K562 (cell line): ENCODE results near the gene EP300. TPM values are rescaled to one million over a fixed set of nuclear protein-coding genes. Genes with fewer than 3 reads are reported as not detected.

Experiments
- ATAC-seq: fragments of 200-7000 bp; cut with Tn5 transposase; 3 replicates; pipeline ENCODE4 v1.9.1; 2020; ENCODE audit warnings: moderate library complexity
- BruUV-seq: library from RNA; stranded (reverse); fragments of 400-500 nt; replicated peaks from 2 replicates; lab custom pipeline; 2021; lab: Mats Ljungman, UMichigan
- CTCF ChIA-PET: fragments of 300-600 bp; formaldehyde crosslinking; extraction: SDS; loops from one replicate; lab custom pipeline; 2021; ENCODE audit warnings: low intra/inter-chr PET ratio; lab: Yijun Ruan, JAX
- POLR2A ChIA-PET: fragments of 300-600, 350-650 bp; sonication (Branson Sonifier 250); formaldehyde crosslinking; extraction: SDS; loops from one replicate; lab custom pipeline; 2021; ENCODE audit warnings: antibody characterized with exemption, inconsistent platforms; lab: Yijun Ruan, JAX
- DNase-seq, 4 experiments: peaks; one replicate each; pipeline versions ENCODE4 v3.0.0 to v3.0.0-alpha.2; 2011 to 2018; ENCODE audit warnings: low spot score in 3 of 4, mixed read lengths in 3 of 4; ENCODE audit errors: extremely low read depth in 1 of 4
- FAIRE-seq: peaks from 2 replicates; lab custom pipeline; 2011; peaks lifted over from hg19 to GRCh38; lab: Jason Lieb, UNC
- H2AFZ ChIP-seq: 2 replicates; pipeline ENCODE4 v1.6.0; 2011; ENCODE audit warnings: low read depth, low read length, control low read depth, inconsistent platforms
- H3K27ac ChIP-seq: fragments of 200-600 bp; 3 replicates; pipeline ENCODE4 v1.8.0; 2011; ENCODE audit warnings: low read depth, mild to moderate bottlenecking, control low read depth, inconsistent platforms, low read length, moderate library complexity, mixed read lengths; ENCODE audit errors: extremely low read depth
- H3K27me3 ChIP-seq, 2 experiments: fragments of 300-600 bp in 1 of 2; 2 replicates in 1 of 2; 3 replicates in 1 of 2; pipeline versions ENCODE4 v1.6.0 to v1.8.0; 2011; ENCODE audit warnings: inconsistent platforms in 2 of 2, low read length in 2 of 2, mild to moderate bottlenecking in 1 of 2, mixed read lengths in 1 of 2, moderate library complexity in 1 of 2; ENCODE audit not compliant: control insufficient read depth in 2 of 2, insufficient read depth in 2 of 2
- H3K36me3 ChIP-seq: fragments of 300-600 bp; 3 replicates; pipeline ENCODE4 v1.8.0; 2011; ENCODE audit warnings: mild to moderate bottlenecking, low read length, inconsistent platforms; ENCODE audit not compliant: control insufficient read depth, insufficient read depth
- H3K4me1 ChIP-seq, 2 experiments: fragments of 200-600 bp in 1 of 2; replicated peaks in 1 of 2; 2 replicates in 1 of 2; 3 replicates in 1 of 2; pipeline versions ENCODE4 v1.5.1 to v1.8.0; 2011; ENCODE audit warnings: inconsistent platforms in 2 of 2, low read length in 2 of 2, mild to moderate bottlenecking in 1 of 2, mixed read lengths in 1 of 2, moderate library complexity in 1 of 2; ENCODE audit not compliant: control insufficient read depth in 2 of 2, insufficient read depth in 2 of 2
- H3K4me2 ChIP-seq: 2 replicates; pipeline ENCODE4 v1.6.1; 2011; ENCODE audit warnings: low read length, control low read depth, inconsistent platforms, mixed read lengths; ENCODE audit not compliant: insufficient read depth
- H3K4me3 ChIP-seq: fragments of 200-600 bp; sonication (generic), shearing (Covaris generic); 2 replicates; pipeline ENCODE4 v1.5.1; 2016; ENCODE audit warnings: control low read depth, inconsistent platforms
- H3K79me2 ChIP-seq: fragments of 200-600 bp; 3 replicates; pipeline ENCODE4 v1.8.0; 2011; ENCODE audit warnings: low read length, inconsistent platforms; ENCODE audit not compliant: control insufficient read depth, insufficient read depth
- H3K9ac ChIP-seq, 2 experiments: 2 replicates each; pipeline versions ENCODE4 v1.6.0 to v1.6.1; 2011; ENCODE audit warnings: low read depth in 2 of 2, low read length in 2 of 2, control low read depth in 1 of 2, inconsistent platforms in 1 of 2, mild to moderate bottlenecking in 1 of 2, mixed read lengths in 1 of 2; ENCODE audit not compliant: insufficient read depth in 1 of 2
- H3K9me1 ChIP-seq: one replicate; pipeline ENCODE4 v1.6.0; 2011; ENCODE audit warnings: inconsistent platforms, mild to moderate bottlenecking, low read length, moderate library complexity; ENCODE audit not compliant: control insufficient read depth, insufficient read depth
- H3K9me3 ChIP-seq: replicated peaks from 2 replicates; pipeline ENCODE4 v1.5.1; 2011; ENCODE audit warnings: low read depth, low read length, inconsistent platforms; ENCODE audit not compliant: control insufficient read depth, insufficient read depth
- H4K20me1 ChIP-seq: replicated peaks from 2 replicates; pipeline ENCODE4 v1.6.1; 2011; ENCODE audit warnings: low read length, inconsistent platforms, mixed read lengths; ENCODE audit not compliant: control insufficient read depth, insufficient read depth
- CREB3 ChIP-seq: fragments of 450-650 bp; conservative IDR thresholded peaks from 2 replicates; pipeline ENCODE4 v1.6.1; 2016; ENCODE audit warnings: missing genetic modification characterization, low read depth, mild to moderate bottlenecking, missing compliant biosample characterization, moderate library complexity
- CREM ChIP-seq: IDR thresholded peaks from 2 replicates; pipeline ENCODE4 v1.6.1; 2014; ENCODE audit warnings: antibody characterized with exemption, low read depth
- FOS ChIP-seq: IDR thresholded peaks from 3 replicates; pipeline ENCODE4 v1.6.1; 2011; ENCODE audit not compliant: insufficient read length; ENCODE audit errors: extremely low read depth
- HDAC1 ChIP-seq, 2 experiments: fragments of 450-650 bp; IDR thresholded peaks; 2 replicates each; pipeline ENCODE4 v1.6.1; 2016 to 2017; ENCODE audit warnings: inconsistent platforms in 1 of 2, mild to moderate bottlenecking in 1 of 2, moderate library complexity in 1 of 2
- JUNB ChIP-seq: fragments of 450-650 bp; formaldehyde crosslinking; conservative IDR thresholded peaks from 2 replicates; pipeline ENCODE4 v1.4.0; 2020; ENCODE audit warnings: mild to moderate bottlenecking
- KLF1 ChIP-seq: fragments of 450-650 bp; IDR thresholded peaks from 2 replicates; pipeline ENCODE4 v1.6.1; 2016; ENCODE audit warnings: missing genetic modification characterization, missing compliant biosample characterization
- PHF20 ChIP-seq: fragments of 450-650 bp; IDR thresholded peaks from 2 replicates; pipeline ENCODE4 v1.6.1; 2018; ENCODE audit not compliant: partially characterized antibody
- PRDM10 ChIP-seq: fragments of 450-650 bp; IDR thresholded peaks from 2 replicates; pipeline ENCODE4 v1.6.1; 2018; ENCODE audit not compliant: partially characterized antibody
- RFX7 ChIP-seq: fragments of 250-450 bp; sonication (Bioruptor Pico); IDR thresholded peaks from 2 replicates; pipeline ENCODE4 v1.5.1; 2021; ENCODE audit warnings: mild to moderate bottlenecking
- SMAD1 ChIP-seq: fragments of 150-350 bp; IDR thresholded peaks from 2 replicates; pipeline ENCODE4 v1.6.1; 2014; ENCODE audit warnings: low read length, low read depth; ENCODE audit not compliant: partially characterized antibody
- SMAD4 ChIP-seq: fragments of 250-450 bp; sonication (Bioruptor Pico); conservative IDR thresholded peaks from 2 replicates; pipeline ENCODE4 v1.8.0; 2021; ENCODE audit warnings: inconsistent platforms, mild to moderate bottlenecking, moderate library complexity
- ZNF740 ChIP-seq, 3 experiments: fragments of 200-800 bp in 1 of 3; sonication (Bioruptor generic) in 1 of 3; sonication (generic) in 1 of 3; formaldehyde crosslinking in 1 of 3; IDR thresholded peaks; 2 replicates each; pipeline versions ENCODE4 v1.6.1 to v1.8.0; 2016 to 2022; ENCODE audit warnings: mild to moderate bottlenecking in 2 of 3, missing compliant biosample characterization in 2 of 3, missing genetic modification characterization in 2 of 3, missing genetic modification reagents in 1 of 3
- WGBS: fragments of 100-300 bp; shearing (Covaris generic); methylation state at CpG from one replicate; pipeline ENCODE4 v1.1.6; 2016; ENCODE audit warnings: low coverage, mixed read lengths; ENCODE audit not compliant: insufficient coverage; ENCODE audit errors: missing lambda C conversion rate; 5-methylcytosine and 5-hydroxymethylcytosine counted together
- in situ Hi-C: fragments of 300-500 bp; cut with MboI; formaldehyde crosslinking; loops from 4 replicates; pipeline ENCODE4 v1.15.0; 2018; ENCODE audit warnings: inconsistent platforms, mixed read lengths
- intact Hi-C: fragments of 100-400 bp; cut with micrococcal nuclease; formaldehyde crosslinking; loops from 2 replicates; pipeline ENCODE4 v1.14.2; 2022
- polyA plus RNA-seq, 8 experiments: library from polyadenylated mRNA; depleted of rRNA in 4 of 8; stranded (reverse) in 5 of 8; unstranded in 3 of 8; fragments of >200 nt; fragmentation: Nextera tagmentation in 2 of 8; fragmentation: Illumina TruSeq in 1 of 8; extraction: Ambion mirVana in 2 of 8; extraction: Trizol in 1 of 8; gene quantifications; 2 replicates each; pipeline versions ENCODE4 v1.2.1 to v1.2.3, GENCODE V29; 2011 to 2014; ENCODE audit warnings: inconsistent platforms in 1 of 8, missing spikeins in 1 of 8
- total RNA-seq, 7 experiments: library from RNA; depleted of rRNA in 6 of 7; stranded (reverse); fragments of >200 nt in 6 of 7; fragmentation: Illumina TruSeq in 2 of 7; extraction: Trizol in 2 of 7; gene quantifications; 2 replicates each; pipeline versions ENCODE4 v1.2.1 to v1.2.3, GENCODE V29; 2011 to 2021; ENCODE audit warnings: low replicate concordance in 1 of 7
- TF ChIP-seq, protein P1 (sequence below): fragments of 450-650 bp; IDR thresholded peaks from 2 replicates; pipeline ENCODE4 v1.6.1; 2016; ENCODE audit warnings: borderline replicate concordance

The EP300 gene
- total and polyA plus RNA-seq, 9 of the 15 experiments (the other 6 are each of a cell fraction or from before 2014, with no cell fraction given) = 2.2 to 28.6 (median 10.9) TPM

GRCh38 chr22:41226723-41227655 lies 134.6 kb downstream of the EP300 start:
- Histone ChIP-seq H3K9me3 (no peaks in the 10 kb centered on the region), H3K79me2 (no peaks in the 10 kb centered on the region), H3K9ac (no peak overlapping the region), H3K36me3 (peaks cover 63% of the 10 kb centered on the region; the same call in 2 of the 3 replicates), H4K20me1 (no peaks in the 10 kb centered on the region), H2AFZ (no peak overlapping the region), H3K27me3 (no peaks in the 10 kb centered on the region), H3K4me3 (no peak overlapping the region), H3K4me2 (no peak overlapping the region), H3K4me1 (no peaks in the 10 kb centered on the region; a peak in 1 of 5 replicates), H3K27ac (no peak overlapping the region), H3K9me1 (no peaks in the 10 kb centered on the region)
- DNase-seq (no peak), ATAC-seq (no peak), FAIRE-seq (no peak)
- POLR2A ChIA-PET = interaction anchor here (0.7 to 0.9 kb wide), 3 partner anchors 12 to 47 kb away, joined by 3 to 5 read pairs (median 4); no protein-coding TSS in a partner anchor
- in situ Hi-C loops (no loop called here), intact Hi-C loops (no loop called here)
- CTCF ChIA-PET = no interaction called here
- BruUV-seq = no TSS peak
- 98% methylated on average over 7 of the region's 26 CpGs for WGBS
- TF ChIP-seq KLF1 (tag) = no peak
- TF ChIP-seq SMAD1 = no peak
- TF ChIP-seq CREM = no peak
- TF ChIP-seq CREB3 (tag) = no peak
- no peak for TF ChIP-seq JUNB
- TF ChIP-seq PHF20 = no peak
- TF ChIP-seq FOS = no peak
- TF ChIP-seq, protein P1, sequence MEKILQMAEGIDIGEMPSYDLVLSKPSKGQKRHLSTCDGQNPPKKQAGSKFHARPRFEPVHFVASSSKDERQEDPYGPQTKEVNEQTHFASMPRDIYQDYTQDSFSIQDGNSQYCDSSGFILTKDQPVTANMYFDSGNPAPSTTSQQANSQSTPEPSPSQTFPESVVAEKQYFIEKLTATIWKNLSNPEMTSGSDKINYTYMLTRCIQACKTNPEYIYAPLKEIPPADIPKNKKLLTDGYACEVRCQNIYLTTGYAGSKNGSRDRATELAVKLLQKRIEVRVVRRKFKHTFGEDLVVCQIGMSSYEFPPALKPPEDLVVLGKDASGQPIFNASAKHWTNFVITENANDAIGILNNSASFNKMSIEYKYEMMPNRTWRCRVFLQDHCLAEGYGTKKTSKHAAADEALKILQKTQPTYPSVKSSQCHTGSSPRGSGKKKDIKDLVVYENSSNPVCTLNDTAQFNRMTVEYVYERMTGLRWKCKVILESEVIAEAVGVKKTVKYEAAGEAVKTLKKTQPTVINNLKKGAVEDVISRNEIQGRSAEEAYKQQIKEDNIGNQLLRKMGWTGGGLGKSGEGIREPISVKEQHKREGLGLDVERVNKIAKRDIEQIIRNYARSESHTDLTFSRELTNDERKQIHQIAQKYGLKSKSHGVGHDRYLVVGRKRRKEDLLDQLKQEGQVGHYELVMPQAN = no peak
- TF ChIP-seq ZNF740 (CRISPR knock-in tag; IDR thresholded peaks at IDR 0.05) = no peak
- TF ChIP-seq ZNF740 (tag; IDR thresholded peaks at IDR 0.05) = no peak
- no peak for TF ChIP-seq HDAC1 (IDR thresholded peaks at IDR 0.05)
- no peak for TF ChIP-seq SMAD4 (CRISPR knock-in tag)
- TF ChIP-seq PRDM10 = no peak
- TF ChIP-seq RFX7 (CRISPR knock-in tag) = no peak
